GM12878 (cell line): ENCODE results near the gene TNFRSF14. TPM values are rescaled to one million over a fixed set of nuclear protein-coding genes. Genes with fewer than 3 reads are reported as not detected.

Experiments used
- CEBPB ChIP-seq, 2 experiments: fragments of 150-350 bp in 1 of 2; IDR thresholded peaks; 2 replicates each; pipeline ENCODE4 v1.6.1; 2012 to 2014; ENCODE audit warnings: low read depth in 2 of 2, low read length in 2 of 2, borderline replicate concordance in 1 of 2, inconsistent platforms in 1 of 2
- CHD1 ChIP-seq: IDR thresholded peaks from 2 replicates; pipeline ENCODE4 v1.6.1; 2012; ENCODE audit warnings: low read depth, low read length, improper control_type of control experiment
- CHD2 ChIP-seq: IDR thresholded peaks from 2 replicates; pipeline ENCODE4 v1.6.1; 2011; ENCODE audit warnings: low read depth, low read length, improper control_type of control experiment, borderline replicate concordance
- CHD4 ChIP-seq: fragments of 200-600 bp; sonication (generic); IDR thresholded peaks from 2 replicates; pipeline ENCODE4 v1.6.1; 2016; ENCODE audit warnings: mild to moderate bottlenecking
- FOS ChIP-seq: IDR thresholded peaks from 3 replicates; pipeline ENCODE4 v1.6.1; 2011; ENCODE audit warnings: borderline replicate concordance; ENCODE audit not compliant: insufficient read length; ENCODE audit errors: extremely low read depth
- HCFC1 ChIP-seq: fragments of 150-350 bp; IDR thresholded peaks from 2 replicates; pipeline ENCODE4 v1.6.1; 2014; ENCODE audit warnings: low read length
- HDAC6 ChIP-seq: fragments of 200-600 bp; sonication (generic); IDR thresholded peaks from one replicate; pipeline ENCODE4 v1.8.0; 2017; ENCODE audit warnings: antibody characterized with exemption; ENCODE audit not compliant: unreplicated experiment
- LARP7 ChIP-seq: fragments of 450-650 bp; IDR thresholded peaks from 2 replicates; pipeline ENCODE4 v1.6.1; 2017; ENCODE audit warnings: mild to moderate bottlenecking
- NFYB ChIP-seq: IDR thresholded peaks from 2 replicates; pipeline ENCODE4 v1.6.1; 2011; ENCODE audit warnings: low read depth, mild to moderate bottlenecking, low read length, improper control_type of control experiment, moderate library complexity; ENCODE audit not compliant: insufficient read depth
- NR2C1 ChIP-seq: fragments of 450-650 bp; IDR thresholded peaks from 2 replicates; pipeline ENCODE4 v1.6.1; 2017; ENCODE audit warnings: antibody characterized with exemption, mild to moderate bottlenecking, moderate library complexity
- RAD21 ChIP-seq: IDR thresholded peaks from 2 replicates; pipeline ENCODE4 v1.6.1; 2011; ENCODE audit warnings: mild to moderate bottlenecking, low read depth, low read length, moderate library complexity; ENCODE audit not compliant: insufficient read depth
- RBBP5 ChIP-seq: fragments of 200-600 bp; sonication (generic); conservative IDR thresholded peaks from 2 replicates; pipeline ENCODE4 v1.6.1; 2016
- SIN3A ChIP-seq: IDR thresholded peaks from 2 replicates; pipeline ENCODE4 v1.6.1; 2012; ENCODE audit warnings: low read depth, low read length, improper control_type of control experiment
- STAT1 ChIP-seq: fragments of 450-650 bp; conservative IDR thresholded peaks from 2 replicates; pipeline ENCODE4 v1.6.1; 2014; ENCODE audit warnings: antibody characterized with exemption, mild to moderate bottlenecking
- YBX1 ChIP-seq: fragments of 450-650 bp; IDR thresholded peaks from 2 replicates; pipeline ENCODE4 v1.6.1; 2016; ENCODE audit warnings: antibody characterized with exemption
- polyA plus RNA-seq, 11 experiments: library from polyadenylated mRNA; depleted of rRNA in 4 of 11; unstranded in 6 of 11; stranded (reverse) in 5 of 11; fragments of >200 nt; fragmentation: Nextera tagmentation in 4 of 11; fragmentation: Illumina TruSeq in 1 of 11; extraction: Ambion mirVana in 4 of 11; extraction: Trizol in 1 of 11; gene quantifications; 1 replicate in 1 of 11; 2 replicates in 10 of 11; pipeline versions ENCODE4 v1.2.1 to v1.2.3, GENCODE V29; 2011 to 2016; ENCODE audit warnings: inconsistent platforms in 2 of 11, missing spikeins in 2 of 11, low read depth in 1 of 11
- total RNA-seq, 4 experiments: library from RNA; depleted of rRNA in 3 of 4; stranded (reverse); fragments of >200 nt in 3 of 4; fragmentation: Illumina TruSeq in 1 of 4; extraction: Trizol in 1 of 4; gene quantifications; 2 replicates each; pipeline versions ENCODE4 v1.2.1 to v1.2.3, GENCODE V29; 2013 to 2021
- TF ChIP-seq, protein P1 (sequence below): fragments of 450-650 bp; formaldehyde crosslinking; IDR thresholded peaks from 2 replicates; pipeline ENCODE4 v1.4.0; 2020; ENCODE audit warnings: mild to moderate bottlenecking, moderate library complexity
- TF ChIP-seq, protein P2 (sequence below): fragments of 450-650 bp; formaldehyde crosslinking; IDR thresholded peaks from 2 replicates; pipeline ENCODE4 v1.4.0; 2022; ENCODE audit warnings: mild to moderate bottlenecking, moderate library complexity
- TF ChIP-seq, protein P3 (sequence below): fragments of 450-650 bp; IDR thresholded peaks from 2 replicates; pipeline ENCODE4 v1.6.1; 2017; ENCODE audit warnings: mild to moderate bottlenecking

TNFRSF14 gene
- total and polyA plus RNA-seq, 10 of the 15 experiments (the other 5 are each of a cell fraction or from before 2014, with no cell fraction given), result 0.43 to 114 (median 41.5) TPM

- TF ChIP-seq, protein P1, sequence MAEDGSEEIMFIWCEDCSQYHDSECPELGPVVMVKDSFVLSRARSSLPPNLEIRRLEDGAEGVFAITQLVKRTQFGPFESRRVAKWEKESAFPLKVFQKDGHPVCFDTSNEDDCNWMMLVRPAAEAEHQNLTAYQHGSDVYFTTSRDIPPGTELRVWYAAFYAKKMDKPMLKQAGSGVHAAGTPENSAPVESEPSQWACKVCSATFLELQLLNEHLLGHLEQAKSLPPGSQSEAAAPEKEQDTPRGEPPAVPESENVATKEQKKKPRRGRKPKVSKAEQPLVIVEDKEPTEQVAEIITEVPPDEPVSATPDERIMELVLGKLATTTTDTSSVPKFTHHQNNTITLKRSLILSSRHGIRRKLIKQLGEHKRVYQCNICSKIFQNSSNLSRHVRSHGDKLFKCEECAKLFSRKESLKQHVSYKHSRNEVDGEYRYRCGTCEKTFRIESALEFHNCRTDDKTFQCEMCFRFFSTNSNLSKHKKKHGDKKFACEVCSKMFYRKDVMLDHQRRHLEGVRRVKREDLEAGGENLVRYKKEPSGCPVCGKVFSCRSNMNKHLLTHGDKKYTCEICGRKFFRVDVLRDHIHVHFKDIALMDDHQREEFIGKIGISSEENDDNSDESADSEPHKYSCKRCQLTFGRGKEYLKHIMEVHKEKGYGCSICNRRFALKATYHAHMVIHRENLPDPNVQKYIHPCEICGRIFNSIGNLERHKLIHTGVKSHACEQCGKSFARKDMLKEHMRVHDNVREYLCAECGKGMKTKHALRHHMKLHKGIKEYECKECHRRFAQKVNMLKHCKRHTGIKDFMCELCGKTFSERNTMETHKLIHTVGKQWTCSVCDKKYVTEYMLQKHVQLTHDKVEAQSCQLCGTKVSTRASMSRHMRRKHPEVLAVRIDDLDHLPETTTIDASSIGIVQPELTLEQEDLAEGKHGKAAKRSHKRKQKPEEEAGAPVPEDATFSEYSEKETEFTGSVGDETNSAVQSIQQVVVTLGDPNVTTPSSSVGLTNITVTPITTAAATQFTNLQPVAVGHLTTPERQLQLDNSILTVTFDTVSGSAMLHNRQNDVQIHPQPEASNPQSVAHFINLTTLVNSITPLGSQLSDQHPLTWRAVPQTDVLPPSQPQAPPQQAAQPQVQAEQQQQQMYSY, result peak; percentile 17; the same call in 1 of the 2 replicates
- TF ChIP-seq HCFC1 (no peak; the same call in 1 of the 2 replicates), LARP7 (no peak), STAT1 (no peak), HDAC6 (no peak), FOS (peak; percentile 34), CHD1 (no peak), SIN3A (no peak), RAD21 (no peak), RBBP5 (no peak), YBX1 (no peak), NR2C1 (no peak), CHD4 (no peak), CEBPB (IDR thresholded peaks at IDR 0.05; ENCODE audit: borderline replicate concordance in 1 of 2, low read depth in 2 of 2, low read length in 2 of 2) (no peak), NFYB (no peak), CHD2 (peak; percentile 79; the same call in 1 of the 2 replicates)
- TF ChIP-seq, protein P2, sequence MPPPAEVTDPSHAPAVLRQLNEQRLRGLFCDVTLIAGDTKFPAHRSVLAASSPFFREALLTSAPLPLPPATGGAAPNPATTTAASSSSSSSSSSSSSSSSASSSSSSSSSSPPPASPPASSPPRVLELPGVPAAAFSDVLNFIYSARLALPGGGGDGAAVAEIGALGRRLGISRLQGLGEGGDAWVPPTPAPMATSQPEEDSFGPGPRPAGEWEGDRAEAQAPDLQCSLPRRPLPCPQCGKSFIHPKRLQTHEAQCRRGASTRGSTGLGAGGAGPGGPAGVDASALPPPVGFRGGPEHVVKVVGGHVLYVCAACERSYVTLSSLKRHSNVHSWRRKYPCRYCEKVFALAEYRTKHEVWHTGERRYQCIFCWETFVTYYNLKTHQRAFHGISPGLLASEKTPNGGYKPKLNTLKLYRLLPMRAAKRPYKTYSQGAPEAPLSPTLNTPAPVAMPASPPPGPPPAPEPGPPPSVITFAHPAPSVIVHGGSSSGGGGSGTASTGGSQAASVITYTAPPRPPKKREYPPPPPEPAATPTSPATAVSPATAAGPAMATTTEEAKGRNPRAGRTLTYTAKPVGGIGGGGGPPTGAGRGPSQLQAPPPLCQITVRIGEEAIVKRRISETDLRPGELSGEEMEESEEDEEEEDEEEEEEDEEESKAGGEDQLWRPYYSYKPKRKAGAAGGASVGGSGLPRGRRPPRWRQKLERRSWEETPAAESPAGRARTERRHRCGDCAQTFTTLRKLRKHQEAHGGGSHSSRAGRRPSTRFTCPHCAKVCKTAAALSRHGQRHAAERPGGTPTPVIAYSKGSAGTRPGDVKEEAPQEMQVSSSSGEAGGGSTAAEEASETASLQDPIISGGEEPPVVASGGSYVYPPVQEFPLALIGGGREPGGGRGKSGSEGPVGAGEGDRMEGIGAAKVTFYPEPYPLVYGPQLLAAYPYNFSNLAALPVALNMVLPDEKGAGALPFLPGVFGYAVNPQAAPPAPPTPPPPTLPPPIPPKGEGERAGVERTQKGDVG (CRISPR knock-in tag), result no peak
- TF ChIP-seq, protein P3, sequence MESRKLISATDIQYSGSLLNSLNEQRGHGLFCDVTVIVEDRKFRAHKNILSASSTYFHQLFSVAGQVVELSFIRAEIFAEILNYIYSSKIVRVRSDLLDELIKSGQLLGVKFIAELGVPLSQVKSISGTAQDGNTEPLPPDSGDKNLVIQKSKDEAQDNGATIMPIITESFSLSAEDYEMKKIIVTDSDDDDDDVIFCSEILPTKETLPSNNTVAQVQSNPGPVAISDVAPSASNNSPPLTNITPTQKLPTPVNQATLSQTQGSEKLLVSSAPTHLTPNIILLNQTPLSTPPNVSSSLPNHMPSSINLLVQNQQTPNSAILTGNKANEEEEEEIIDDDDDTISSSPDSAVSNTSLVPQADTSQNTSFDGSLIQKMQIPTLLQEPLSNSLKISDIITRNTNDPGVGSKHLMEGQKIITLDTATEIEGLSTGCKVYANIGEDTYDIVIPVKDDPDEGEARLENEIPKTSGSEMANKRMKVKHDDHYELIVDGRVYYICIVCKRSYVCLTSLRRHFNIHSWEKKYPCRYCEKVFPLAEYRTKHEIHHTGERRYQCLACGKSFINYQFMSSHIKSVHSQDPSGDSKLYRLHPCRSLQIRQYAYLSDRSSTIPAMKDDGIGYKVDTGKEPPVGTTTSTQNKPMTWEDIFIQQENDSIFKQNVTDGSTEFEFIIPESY, result no peak
These were observed 416 bp upstream of the TNFRSF14 start (continued) for GRCh38 chr1:2555634-2556276.
